BLaER1 (cell line): ENCODE data around the gene MED8.
"Not testable (repeated sequence)": the region's sequence is repeated elsewhere in the genome, so short reads cannot be mapped to it uniquely, and the experiment has no call there.

Source experiments
- H3K27ac ChIP-seq: shearing (Covaris generic); formaldehyde crosslinking; 2 replicates; pipeline ENCODE4 v1.8.1; 2022
- H3K27me3 ChIP-seq: shearing (Covaris generic); formaldehyde crosslinking; 2 replicates; pipeline ENCODE4 v1.8.1; 2022
- H3K36me3 ChIP-seq: shearing (Covaris generic); formaldehyde crosslinking; 2 replicates; pipeline ENCODE4 v1.8.1; 2022
- H3K4me1 ChIP-seq: shearing (Covaris generic); formaldehyde crosslinking; 2 replicates; pipeline ENCODE4 v1.8.1; 2022
- H3K4me2 ChIP-seq: shearing (Covaris generic); formaldehyde crosslinking; 2 replicates; pipeline ENCODE4 v1.8.1; 2022
- H3K4me3 ChIP-seq: shearing (Covaris generic); formaldehyde crosslinking; 2 replicates; pipeline ENCODE4 v1.8.1; 2022
- H3K9ac ChIP-seq: shearing (Covaris generic); formaldehyde crosslinking; 2 replicates; pipeline ENCODE4 v1.8.1; 2022
- H3K9me3 ChIP-seq: shearing (Covaris generic); formaldehyde crosslinking; 2 replicates; pipeline ENCODE4 v1.8.1; 2022
- H4K20me1 ChIP-seq: shearing (Covaris generic); formaldehyde crosslinking; 2 replicates; pipeline ENCODE4 v1.8.1; 2022
- Cebpa-rat ChIP-seq: shearing (Covaris generic); IDR thresholded peaks from 2 replicates; pipeline ENCODE4 v1.8.1; 2022

Gene MED8

GRCh38 chr1:43386676-43387075 lies 2.9 kb downstream of the MED8 start:
- H3K4me3 ChIP-seq: no peak overlapping the region
- H3K4me2 ChIP-seq: no peak overlapping the region
- no peaks in the 10 kb centered on the region for H3K9me3 ChIP-seq
- no peaks in the 10 kb centered on the region for H3K27me3 ChIP-seq
- no peak for TF ChIP-seq Cebpa-rat
- H3K9ac ChIP-seq: no peak overlapping the region
- peaks cover 25% of the 10 kb centered on the region for H3K4me1 ChIP-seq
- peaks cover 8% of the 10 kb centered on the region; the same call in 1 of the 2 replicates for H4K20me1 ChIP-seq
- peaks cover 62% of the 10 kb centered on the region for H3K36me3 ChIP-seq
- H3K27ac ChIP-seq: no peak overlapping the region

- no peak overlapping the region for H3K4me3 ChIP-seq
- H3K36me3 ChIP-seq: peaks cover 74% of the 10 kb centered on the region
- no peak for TF ChIP-seq Cebpa-rat
- H3K4me2 ChIP-seq: no peak overlapping the region
- no peak overlapping the region for H3K9ac ChIP-seq
- H3K27me3 ChIP-seq: no peaks in the 10 kb centered on the region
- H3K9me3 ChIP-seq: no peaks in the 10 kb centered on the region
- peaks cover 5% of the 10 kb centered on the region; the same call in 1 of the 2 replicates for H4K20me1 ChIP-seq
- peaks cover 8% of the 10 kb centered on the region for H3K4me1 ChIP-seq
- no peak overlapping the region for H3K27ac ChIP-seq
These were observed 6.2 kb downstream of the MED8 start for GRCh38 chr1:43383449-43383848.

GRCh38 chr1:43382027-43382779 lies 7.4 kb downstream of the MED8 start:
- H3K36me3 ChIP-seq: peaks cover 76% of the 10 kb centered on the region
- no peak for TF ChIP-seq Cebpa-rat
- H4K20me1 ChIP-seq: no peaks in the 10 kb centered on the region
- no peaks in the 10 kb centered on the region for H3K9me3 ChIP-seq
- H3K4me1 ChIP-seq: no peaks in the 10 kb centered on the region; the same call in 1 of the 2 replicates
- H3K4me3 ChIP-seq: no peak overlapping the region
- H3K27me3 ChIP-seq: no peaks in the 10 kb centered on the region
- H3K4me2 ChIP-seq: no peak overlapping the region
- H3K9ac ChIP-seq: no peak overlapping the region
- no peak overlapping the region for H3K27ac ChIP-seq

DNA sequence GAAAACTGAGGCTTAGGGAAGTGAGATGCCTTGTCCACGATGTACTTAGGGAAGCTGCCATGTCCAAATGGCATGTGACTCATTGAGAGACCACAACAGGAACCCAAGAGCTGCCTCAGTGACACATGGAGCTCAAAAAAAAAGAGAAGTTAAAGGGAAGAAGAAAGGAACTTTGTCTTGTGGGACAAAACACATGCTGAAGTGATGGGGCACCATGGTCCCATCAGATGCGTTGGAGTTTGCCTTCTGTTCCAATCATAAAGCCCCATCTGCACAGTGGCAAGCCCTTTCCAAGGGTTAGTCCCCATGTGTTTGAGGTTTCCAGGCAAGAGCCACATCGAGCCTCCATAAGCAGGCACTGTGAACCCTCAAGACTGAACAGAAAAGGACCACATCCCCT lies 8.0 kb downstream of the MED8 start:
- Histone ChIP-seq H3K4me2 (no peak overlapping the region), H3K27ac (no peak overlapping the region), H3K9me3 (no peaks in the 10 kb centered on the region), H3K4me1 (no peaks in the 10 kb centered on the region; the same call in 1 of the 2 replicates), H3K36me3 (peaks cover 70% of the 10 kb centered on the region), H3K9ac (no peak overlapping the region), H3K27me3 (no peaks in the 10 kb centered on the region), H3K4me3 (no peak overlapping the region), H4K20me1 (no peaks in the 10 kb centered on the region)
- no peak for TF ChIP-seq Cebpa-rat

GRCh38 chr1:43379476-43379875 lies 10.1 kb downstream of the MED8 start:
- Histone ChIP-seq H3K4me1 (no peaks in the 10 kb centered on the region; the same call in 1 of the 2 replicates), H4K20me1 (no peaks in the 10 kb centered on the region), H3K9me3 (no peaks in the 10 kb centered on the region), H3K4me2 (no peak overlapping the region), H3K27ac (no peak overlapping the region), H3K27me3 (no peaks in the 10 kb centered on the region), H3K4me3 (no peak overlapping the region), H3K9ac (no peak overlapping the region), H3K36me3 (peaks cover 49% of the 10 kb centered on the region)
- TF ChIP-seq Cebpa-rat: no peak

- TF ChIP-seq Cebpa-rat: no peak
- Histone ChIP-seq H3K4me3 (no peak overlapping the region), H3K4me2 (no peak overlapping the region), H3K9ac (no peak overlapping the region), H3K27ac (no peak overlapping the region), H3K27me3 (no peaks in the 10 kb centered on the region), H3K36me3 (peaks cover 32% of the 10 kb centered on the region), H3K9me3 (no peaks in the 10 kb centered on the region), H3K4me1 (no peaks in the 10 kb centered on the region; the same call in 1 of the 2 replicates), H4K20me1 (no peaks in the 10 kb centered on the region)
These were observed 11.8 kb downstream of the MED8 start for GRCh38 chr1:43377831-43378230.

DNA sequence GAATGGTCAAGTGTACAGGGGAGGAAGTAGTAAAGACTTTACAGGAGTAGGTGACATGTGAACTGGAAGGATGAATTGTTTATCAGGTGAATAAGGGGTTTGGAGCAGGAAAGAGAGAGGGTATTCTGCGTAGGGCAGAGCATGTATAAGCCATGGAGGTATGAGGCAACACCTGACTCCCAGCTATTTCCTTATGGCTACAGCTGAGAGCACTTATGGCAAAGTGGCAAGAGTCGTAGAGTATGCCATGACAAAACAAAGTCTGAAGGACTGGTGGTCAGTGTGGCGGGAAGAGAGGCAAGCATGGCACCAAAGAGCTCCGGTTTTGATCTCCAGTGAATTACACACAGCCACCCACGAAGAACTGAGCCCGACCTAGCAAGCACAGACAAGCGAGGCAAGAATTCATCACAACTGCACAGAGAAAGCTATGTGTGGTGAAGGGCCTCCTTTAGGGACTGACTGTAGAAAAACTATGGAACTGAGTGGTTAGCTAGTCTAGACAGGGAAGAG lies 12.8 kb downstream of the MED8 start:
- Histone ChIP-seq H3K36me3 (peaks cover 22% of the 10 kb centered on the region), H3K9me3 (no peaks in the 10 kb centered on the region), H3K4me3 (no peak overlapping the region), H3K4me2 (no peak overlapping the region), H3K9ac (no peak overlapping the region), H3K4me1 (no peaks in the 10 kb centered on the region; the same call in 1 of the 2 replicates), H3K27me3 (no peaks in the 10 kb centered on the region), H4K20me1 (no peaks in the 10 kb centered on the region), H3K27ac (no peak overlapping the region)
- TF ChIP-seq Cebpa-rat: no peak

GRCh38 chr1:43373066-43373940 lies 16.3 kb downstream of the MED8 start:
- no peaks in the 10 kb centered on the region for H3K27me3 ChIP-seq
- no peak overlapping the region for H3K4me2 ChIP-seq
- H3K9ac ChIP-seq: no peak overlapping the region
- no peaks in the 10 kb centered on the region for H4K20me1 ChIP-seq
- no peak for TF ChIP-seq Cebpa-rat
- H3K27ac ChIP-seq: no peak overlapping the region
- H3K4me1 ChIP-seq: peaks cover 9% of the 10 kb centered on the region
- H3K9me3 ChIP-seq: no peaks in the 10 kb centered on the region
- H3K36me3 ChIP-seq: peaks cover 7% of the 10 kb centered on the region; the same call in 1 of the 2 replicates
- no peak overlapping the region for H3K4me3 ChIP-seq

DNA sequence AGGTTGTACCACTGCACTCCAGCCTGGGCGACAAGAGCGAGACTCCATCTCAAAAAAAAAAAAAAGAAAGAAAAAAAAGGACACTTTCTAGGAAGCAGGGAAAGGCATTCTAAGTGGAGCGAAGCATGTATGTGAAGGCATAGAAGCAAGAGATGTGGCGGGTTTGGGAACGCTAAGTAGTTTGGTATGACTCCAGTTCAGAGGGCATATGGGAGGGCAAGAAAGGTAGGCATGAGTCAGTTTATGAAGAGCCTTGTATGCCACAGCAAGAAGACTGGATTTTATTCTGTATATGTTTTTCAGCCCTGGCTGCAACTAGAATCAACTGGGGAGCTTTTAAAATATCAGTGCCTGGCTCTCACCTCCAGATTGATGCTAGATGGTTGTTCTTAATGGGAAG lies 17.4 kb downstream of the MED8 start:
- no peaks in the 10 kb centered on the region for H3K27me3 ChIP-seq
- H3K27ac ChIP-seq: no peak overlapping the region
- H3K9ac ChIP-seq: no peak overlapping the region
- H3K36me3 ChIP-seq: no peaks in the 10 kb centered on the region
- H3K9me3 ChIP-seq: no peaks in the 10 kb centered on the region
- TF ChIP-seq Cebpa-rat: no peak
- peaks cover 9% of the 10 kb centered on the region for H3K4me1 ChIP-seq
- no peak overlapping the region for H3K4me2 ChIP-seq
- H4K20me1 ChIP-seq: no peaks in the 10 kb centered on the region; the same call in 1 of the 2 replicates
- no peak overlapping the region for H3K4me3 ChIP-seq

GRCh38 chr1:43370564-43370963 lies 19.0 kb downstream of the MED8 start:
- Histone ChIP-seq H3K4me1 (peaks cover 25% of the 10 kb centered on the region), H3K4me3 (no peak overlapping the region), H3K9ac (no peak overlapping the region), H3K4me2 (no peak overlapping the region), H3K27ac (no peak overlapping the region), H4K20me1 (peaks cover 13% of the 10 kb centered on the region), H3K9me3 (no peaks in the 10 kb centered on the region), H3K36me3 (peaks cover 5% of the 10 kb centered on the region), H3K27me3 (no peaks in the 10 kb centered on the region)
- no peak for TF ChIP-seq Cebpa-rat

- not testable (repeated sequence) for H3K4me2 ChIP-seq, H3K9me3 ChIP-seq, H3K9ac ChIP-seq, H3K27me3 ChIP-seq, H3K27ac ChIP-seq, H3K4me3 ChIP-seq
- H3K36me3 ChIP-seq: peaks cover 13% of the 10 kb centered on the region
- peaks cover 16% of the 10 kb centered on the region for H4K20me1 ChIP-seq
- peaks cover 28% of the 10 kb centered on the region for H3K4me1 ChIP-seq
These were observed 19.8 kb downstream of the MED8 start for GRCh38 chr1:43369779-43370178.
